Vagina (tissue), 2 donors: Measurements from ENCODE around the gene PYCARD.

Source experiments
- CTCF ChIP-seq, 3 experiments: fragments of 450-650 bp in 2 of 3; fragments of 200-600 bp in 1 of 3; sonication (generic) in 1 of 3; IDR thresholded peaks; one replicate each; pipeline ENCODE4 v1.5.1; 2017 to 2019; ENCODE audit warnings: antibody characterized with exemption in 3 of 3, mild to moderate bottlenecking in 2 of 3, moderate library complexity in 2 of 3
- POLR2AphosphoS5 ChIP-seq, 2 donors: sonication (generic); formaldehyde crosslinking; IDR thresholded peaks; one replicate each; pipeline ENCODE4 v1.9.0; 2017; ENCODE audit warnings: antibody characterized with exemption in 2 of 2, mild to moderate bottlenecking in 2 of 2, low read depth in 1 of 2; ENCODE audit not compliant: insufficient read depth in 1 of 2

GRCh38 chr16:31187808-31188189, 14.8 kb downstream of the PYCARD start:
- TF ChIP-seq CTCF (IDR thresholded peaks at IDR 0.05) (no peak), POLR2AphosphoS5 (IDR thresholded peaks at IDR 0.05; ENCODE audit: insufficient read depth in 1 of 2, low read depth in 1 of 2) (no peak)
